ENCODE results near the gene POP5.
"Not testable (repeated sequence)": the region's sequence is repeated elsewhere in the genome, so short reads cannot be mapped to it uniquely, and the experiment has no call there.

Gene POP5, protein sequence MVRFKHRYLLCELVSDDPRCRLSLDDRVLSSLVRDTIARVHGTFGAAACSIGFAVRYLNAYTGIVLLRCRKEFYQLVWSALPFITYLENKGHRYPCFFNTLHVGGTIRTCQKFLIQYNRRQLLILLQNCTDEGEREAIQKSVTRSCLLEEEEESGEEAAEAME

DNA sequence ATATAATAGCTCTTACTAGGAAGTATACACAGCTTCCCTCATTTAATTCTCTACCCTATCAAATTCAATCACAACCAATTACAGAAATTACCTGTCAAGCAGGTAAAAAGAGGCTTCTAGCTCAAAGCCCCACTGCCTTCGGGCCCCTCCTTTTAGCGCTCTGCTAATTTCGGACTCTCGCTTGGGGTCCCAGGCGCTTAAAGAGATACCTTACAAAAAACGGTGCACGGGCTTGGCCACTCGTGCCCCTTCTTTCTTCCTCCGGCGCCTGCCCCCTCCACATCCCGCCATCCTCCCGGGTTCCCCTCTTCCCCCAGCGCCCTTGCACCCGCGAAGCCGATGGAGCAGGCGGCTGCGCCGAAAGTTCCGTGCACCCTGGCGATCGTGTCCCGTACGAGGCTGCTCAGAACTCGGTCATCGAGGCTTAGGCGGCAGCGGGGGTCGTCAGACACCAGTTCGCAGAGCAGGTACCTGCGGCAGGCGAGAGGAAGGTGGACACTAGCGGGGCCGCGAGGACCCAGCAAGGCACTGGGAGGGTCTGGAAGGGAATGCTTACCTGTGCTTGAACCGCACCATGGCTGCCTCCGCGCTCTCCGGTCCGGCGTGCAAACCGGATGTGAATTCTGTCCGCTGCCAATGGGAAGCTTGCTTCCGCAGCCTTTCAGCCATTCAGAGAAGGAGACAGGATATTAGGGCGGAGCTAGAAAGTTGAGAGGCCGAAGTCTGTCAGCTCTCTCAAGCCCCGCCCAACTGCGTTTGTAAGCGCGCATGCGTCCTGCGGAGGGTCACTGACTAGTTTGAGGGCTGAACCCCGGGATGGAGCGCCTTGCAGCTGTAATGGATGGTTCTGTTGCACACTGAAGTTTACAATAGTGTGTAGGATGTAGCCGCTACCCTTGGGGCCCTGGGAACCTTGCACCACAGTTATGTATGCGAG lies at the start of gene POP5:
TSS of gene POP5 (minus strand) at position 616 of the 937 bp plus-strand sequence. CDS start at position 576, 40 bp downstream.
- DNase-seq (ENCODE audit: low read depth) = peak; percentile 69

DNA sequence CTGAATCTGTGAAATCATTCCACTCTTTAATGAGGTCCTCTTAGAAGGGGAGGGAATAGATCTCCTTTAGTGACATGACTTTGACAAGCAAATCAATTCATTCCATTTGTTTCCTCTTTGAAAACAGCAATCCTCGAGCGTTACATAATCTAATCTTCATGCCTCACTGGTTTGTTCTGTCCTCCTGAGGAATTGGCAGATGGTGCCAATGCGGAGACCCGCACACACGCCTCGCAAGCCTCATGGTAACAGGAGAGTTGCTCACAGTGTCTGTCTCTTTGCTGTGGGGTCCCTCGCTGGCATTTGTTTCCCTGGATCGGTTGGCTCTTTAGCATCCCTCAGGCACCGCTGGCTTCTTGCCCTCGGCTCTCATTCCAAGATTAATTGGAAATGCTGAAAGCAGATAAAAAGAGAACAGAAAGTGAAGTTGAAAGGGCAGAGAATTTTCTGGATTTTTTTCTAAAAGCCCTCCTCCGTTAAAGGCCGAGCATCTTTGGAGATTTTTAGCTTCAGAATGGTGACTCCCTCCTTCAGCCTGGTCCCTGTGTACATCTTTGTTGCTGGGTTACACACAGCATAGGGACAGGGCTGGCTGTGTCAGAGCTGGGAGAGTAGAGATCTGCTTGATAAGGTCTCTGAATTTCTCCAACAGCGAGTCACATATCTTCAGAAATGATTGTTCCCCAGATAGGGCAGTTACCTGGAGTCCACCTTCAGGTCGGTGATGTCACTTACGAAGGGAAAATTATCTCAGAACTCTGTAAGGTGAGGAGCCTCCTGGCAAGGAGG lies 49.1 kb upstream of the POP5 start:
- DNase-seq (ENCODE audit: low read depth) = no peak

DNA sequence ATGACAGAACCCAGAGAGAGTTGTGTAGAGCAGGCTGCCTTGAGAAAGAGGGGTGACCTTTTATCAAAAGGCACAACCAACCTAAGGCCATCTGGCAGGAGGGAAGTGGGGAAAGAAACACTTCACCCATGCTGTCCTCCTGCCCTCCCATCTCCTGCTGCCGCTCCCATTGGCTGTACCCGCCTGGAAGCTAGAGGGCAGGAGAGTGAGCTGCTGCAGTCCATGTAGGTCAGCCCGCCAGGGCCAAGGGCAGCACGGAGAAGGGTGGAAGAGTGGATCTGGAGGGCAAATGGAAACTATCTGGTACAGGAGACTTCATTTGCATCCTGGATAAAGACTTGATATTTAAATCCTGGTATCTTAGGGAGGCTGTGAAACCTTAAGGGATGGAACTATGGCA lies 47.7 kb upstream of the POP5 start:
- DNase-seq (ENCODE audit: low read depth) = no peak

DNA sequence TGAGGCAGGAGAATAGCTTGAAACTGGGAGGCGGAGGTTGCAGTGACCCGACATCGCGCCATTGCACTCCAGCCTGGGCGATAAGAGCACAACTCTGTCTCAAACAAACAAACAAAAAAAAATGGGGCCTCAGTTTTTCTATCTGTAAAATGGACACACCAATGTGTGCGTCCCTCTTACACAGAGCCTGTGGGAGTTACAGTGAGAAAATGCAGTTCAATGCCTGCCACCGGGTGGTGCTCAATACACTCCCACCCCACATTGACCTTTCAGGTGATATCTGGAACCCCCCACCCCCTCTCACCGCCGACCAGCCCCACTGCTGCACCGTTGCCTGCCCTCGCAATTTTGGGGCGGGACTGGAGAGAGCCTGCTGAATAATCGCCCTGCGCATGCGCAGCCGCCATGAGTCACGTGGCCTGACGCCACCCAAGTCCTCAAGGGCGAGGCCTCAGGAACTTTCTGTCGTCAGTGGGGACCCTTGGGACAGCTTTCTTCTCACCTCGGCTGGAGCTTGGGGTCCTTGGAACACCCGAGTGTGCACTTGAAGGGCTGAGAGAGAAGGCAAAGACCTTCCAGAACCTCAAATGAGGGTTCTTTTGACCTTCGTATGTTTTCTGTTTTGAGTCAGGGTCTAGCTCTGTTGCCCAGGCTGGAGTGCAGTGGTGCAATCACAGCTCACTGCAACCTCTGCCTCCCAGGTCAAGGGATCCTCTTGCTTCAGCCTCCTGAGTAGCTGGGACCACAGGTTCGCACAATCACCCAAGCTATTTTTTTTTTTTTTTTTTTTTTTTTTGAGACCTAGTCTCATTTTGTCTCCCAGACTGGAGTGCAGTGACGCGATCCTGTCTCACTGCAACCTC lies 44.6 kb upstream of the POP5 start:
- no peak for DNase-seq (ENCODE audit: low read depth)

DNA sequence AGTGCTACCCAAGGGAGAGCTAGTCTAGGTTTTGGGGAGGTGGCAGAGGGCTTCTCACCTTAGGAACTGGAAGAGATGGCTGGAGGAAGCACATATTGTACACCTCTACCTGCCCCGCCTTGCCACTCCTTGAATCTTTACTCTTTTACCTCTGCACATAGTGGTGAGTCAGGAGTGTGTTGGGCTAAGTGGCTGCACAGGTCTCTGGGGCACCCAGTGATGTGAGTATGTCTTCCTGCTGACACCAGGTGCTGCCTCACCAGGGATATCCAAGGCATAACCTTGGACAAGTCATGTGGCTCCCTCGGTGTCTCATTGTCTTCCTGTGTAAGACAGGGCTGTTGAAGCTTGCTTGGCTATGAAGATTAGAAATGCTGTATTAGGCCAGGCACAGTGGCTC lies 39.4 kb upstream of the POP5 start:
- DNase-seq (ENCODE audit: low read depth) = no peak

DNA sequence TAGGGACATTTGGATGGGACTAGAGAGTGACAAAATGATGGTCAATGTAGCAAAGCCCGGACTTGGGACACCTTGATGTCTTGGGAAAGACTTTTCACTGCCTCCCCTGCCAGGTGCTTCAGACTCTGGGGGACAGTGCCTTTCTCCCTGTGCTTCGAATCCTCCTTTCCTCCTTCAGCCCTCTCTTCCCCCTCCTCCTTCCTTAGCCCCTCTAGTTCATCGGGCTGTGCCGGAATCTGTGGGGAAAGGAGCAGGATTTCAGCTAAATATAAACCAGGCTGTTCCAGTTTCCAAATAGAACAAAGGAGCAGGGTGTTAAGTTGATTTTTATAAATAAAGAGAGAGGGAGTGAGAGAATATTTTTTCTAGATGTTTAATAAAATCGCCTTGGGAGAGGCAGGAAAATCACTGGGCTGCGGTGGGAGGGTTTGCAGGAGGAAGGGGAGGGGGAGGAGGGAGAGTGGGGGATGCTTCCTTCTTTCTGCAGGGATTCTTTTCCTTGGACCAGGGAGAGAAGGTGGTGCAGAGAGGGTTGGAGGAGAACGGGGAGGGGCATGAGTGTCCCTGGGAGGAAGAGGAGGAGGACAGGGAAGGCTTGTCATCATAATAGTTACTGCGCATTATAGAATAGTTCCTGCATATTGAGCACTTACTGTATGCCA lies 37.9 kb upstream of the POP5 start:
- no peak for DNase-seq (ENCODE audit: low read depth)

DNA sequence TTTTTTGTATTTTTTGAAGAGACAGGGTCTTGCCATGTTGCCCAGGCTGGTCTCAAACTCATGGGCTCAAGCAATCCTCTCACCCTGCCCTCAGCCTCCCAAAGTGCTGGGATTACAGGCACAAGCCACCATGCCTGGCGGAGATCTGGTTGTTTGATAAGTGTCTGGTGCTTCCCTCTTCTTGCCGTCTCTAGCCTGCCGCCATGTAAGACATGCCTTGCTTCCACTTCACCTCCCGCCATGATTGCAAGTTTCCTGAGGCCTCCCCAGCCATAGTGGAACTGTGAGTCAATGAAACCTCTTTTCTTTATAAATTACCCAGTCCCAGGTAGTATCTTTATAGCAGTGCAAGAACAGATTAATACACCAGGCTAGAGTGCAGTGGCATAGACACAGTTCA lies 36.6 kb upstream of the POP5 start:
- DNase-seq (ENCODE audit: low read depth) = not testable (repeated sequence)

DNA sequence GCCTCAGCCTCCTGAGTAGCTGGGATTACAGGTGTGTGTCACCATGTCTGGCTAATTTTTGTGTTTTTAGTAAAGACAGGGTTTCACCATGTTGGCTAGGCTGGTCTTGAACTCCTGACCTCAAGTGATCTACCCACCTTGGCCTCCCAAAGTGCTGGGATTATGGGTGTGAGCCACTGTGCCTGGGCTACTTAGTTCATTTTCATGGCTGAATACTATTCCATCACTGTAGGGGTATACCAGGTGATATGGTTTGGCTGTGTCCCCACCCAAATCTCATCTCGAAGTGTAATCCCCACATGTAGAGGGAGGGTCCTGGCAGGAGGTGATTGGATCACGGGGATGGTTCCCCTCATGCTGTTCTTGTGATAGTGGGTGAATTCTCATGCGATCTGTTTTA lies 36.0 kb upstream of the POP5 start:
- not testable (repeated sequence) for DNase-seq (ENCODE audit: low read depth)

DNA sequence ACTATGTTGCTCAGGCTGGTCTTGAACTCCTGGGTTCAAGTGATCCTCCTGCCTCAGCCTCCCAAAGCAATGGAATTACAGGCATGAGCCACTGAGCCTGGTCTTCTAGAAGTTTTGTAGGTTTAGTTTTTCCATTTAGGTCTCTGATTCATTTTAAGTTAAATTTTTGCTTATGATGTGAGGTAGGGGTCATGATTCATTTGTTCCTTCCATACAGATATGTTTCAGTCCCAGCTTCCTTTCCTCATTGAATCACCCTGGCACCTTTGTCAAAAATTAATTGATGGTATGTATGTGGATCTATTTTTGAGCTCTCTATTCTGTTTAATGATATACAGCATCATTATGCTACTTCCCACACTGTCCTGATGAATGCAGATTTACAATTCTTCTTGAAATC lies 33.6 kb upstream of the POP5 start:
- DNase-seq (ENCODE audit: low read depth) = no peak

DNA sequence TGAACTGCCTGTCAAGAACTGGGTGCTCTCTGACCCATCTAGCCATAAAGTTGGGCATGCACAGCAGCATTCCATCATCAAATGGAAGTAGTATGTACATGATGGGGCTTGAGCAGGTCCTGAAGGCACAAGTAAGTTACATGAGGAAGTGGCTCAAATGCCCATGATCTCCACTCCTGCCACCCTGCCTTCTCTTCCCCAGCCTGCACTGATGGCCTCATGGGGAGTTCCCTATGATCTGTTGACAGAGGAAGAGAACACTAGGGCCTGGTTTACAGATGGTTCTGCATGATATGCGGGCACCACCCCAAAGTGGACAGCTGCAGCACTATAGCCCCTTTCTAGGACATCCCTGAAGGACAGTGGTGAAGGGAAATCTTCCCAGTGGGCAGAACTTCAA lies 30.3 kb upstream of the POP5 start:
- DNase-seq (ENCODE audit: low read depth) = not testable (repeated sequence)

DNA sequence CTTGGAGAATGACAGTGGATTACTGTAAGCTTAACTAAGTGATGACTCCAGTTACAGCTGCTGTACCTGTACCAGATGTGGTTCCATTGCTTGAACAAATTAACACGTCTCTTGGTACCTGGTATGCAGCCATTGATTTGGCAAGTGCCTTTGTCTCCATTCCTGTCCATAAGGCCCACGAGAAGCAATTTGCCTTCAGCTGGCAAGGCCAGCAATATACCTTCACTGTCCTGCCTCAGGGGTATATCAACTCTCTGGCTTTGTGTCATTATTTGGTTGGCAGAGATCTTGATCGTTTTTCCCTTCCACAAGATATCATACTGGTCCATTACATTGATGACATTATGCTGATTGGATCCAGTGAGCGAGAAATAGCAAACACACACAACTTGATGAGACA lies 29.4 kb upstream of the POP5 start:
- no peak for DNase-seq (ENCODE audit: low read depth)

DNA sequence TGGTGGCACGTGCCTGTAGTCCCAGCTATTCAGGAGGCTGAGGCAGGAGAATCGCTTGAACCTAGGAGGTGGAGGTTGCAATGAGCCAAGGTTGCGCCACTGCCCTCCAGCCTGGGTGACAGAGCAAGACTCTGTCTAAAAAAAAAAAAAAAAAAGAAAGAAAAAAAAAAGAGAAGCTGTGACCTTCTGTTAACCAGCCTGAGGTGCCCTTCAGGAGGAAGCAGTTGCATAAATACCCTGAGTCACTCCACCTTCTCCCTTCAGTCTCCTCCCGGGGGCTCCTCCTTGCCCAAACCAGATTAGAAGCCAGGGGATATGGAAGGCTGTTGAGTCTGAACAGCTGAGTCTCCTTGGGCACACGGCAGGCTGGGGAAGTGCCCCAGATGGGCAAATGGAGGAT lies 21.2 kb upstream of the POP5 start:
- not testable (repeated sequence) for DNase-seq (ENCODE audit: low read depth)

DNA sequence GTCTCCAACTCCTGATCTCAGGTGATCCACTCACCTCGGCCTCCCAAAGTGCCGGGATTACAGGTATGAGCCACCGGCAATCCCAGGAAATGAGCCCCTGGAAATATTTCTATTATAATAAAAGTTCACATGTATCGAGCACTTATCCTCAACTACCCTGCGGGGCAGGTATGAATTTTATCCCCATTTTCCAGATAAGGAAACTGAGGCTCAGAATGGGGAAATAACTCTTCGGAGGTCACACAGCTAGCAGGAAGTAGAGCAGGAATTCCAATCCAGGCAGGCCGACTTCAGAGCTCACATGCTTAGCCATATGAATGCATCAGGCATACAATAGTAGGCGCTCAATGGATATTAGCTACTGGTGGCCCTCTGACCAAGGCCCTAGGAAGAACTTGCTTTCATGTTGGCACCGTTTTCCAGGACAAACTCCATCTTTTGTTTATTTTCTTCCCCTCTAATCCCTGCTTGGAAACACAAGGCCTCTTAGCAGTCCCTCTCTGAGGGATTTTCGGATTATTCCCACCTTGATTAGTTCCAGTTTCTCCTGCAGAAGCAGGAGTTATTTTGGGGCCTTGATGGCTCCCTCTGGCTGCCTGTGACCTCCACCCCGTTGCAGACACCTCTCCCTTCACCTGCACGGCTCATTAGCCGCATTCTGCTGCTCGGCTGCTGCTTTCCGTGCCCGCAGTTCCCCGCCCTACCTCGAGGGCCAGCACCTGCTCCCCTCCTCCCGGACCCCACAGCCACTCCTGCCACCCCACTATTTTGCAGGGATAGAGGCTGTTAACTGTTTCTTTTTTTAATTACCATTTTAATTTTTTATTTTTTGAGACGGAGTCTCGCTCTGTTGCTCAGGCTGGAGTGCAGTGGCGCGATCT lies 18.7 kb upstream of the POP5 start:
- DNase-seq (ENCODE audit: low read depth) = no peak

DNA sequence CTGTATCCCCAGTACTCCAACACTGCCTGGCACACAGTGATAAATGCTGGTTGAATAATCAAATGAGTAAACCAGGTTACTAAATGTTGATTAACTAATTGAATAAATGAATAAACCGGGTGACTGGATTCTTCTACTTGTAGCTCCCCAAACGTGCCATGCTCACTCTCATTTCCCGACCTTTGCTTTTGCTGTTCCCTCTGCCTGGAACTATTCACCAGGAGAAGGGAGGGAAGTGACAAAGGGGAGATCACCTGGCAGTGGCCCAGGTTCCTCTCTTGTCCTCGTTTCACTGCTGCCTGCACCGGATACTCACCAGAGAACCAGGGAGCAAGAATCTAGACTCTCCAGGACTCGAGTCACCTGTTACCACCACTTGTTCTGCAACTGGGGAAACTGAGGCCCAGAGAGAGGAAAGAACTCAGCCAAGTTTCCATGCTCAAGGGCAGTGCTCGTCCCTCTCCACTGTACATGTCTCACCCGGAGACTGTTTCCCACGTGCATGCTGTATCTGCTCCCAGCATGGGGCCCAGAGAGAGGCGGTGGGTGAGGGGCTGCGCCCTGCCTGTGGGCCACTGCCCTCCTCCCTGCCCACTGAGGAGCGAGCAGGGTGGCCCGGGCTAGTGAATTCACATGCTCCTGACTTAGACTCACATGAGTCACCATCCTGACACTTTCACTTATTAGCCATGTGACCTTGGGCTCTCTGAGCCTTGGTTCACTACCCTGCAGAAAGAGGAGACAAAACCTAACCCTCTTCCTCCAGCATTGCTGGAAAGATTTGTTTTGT lies 17.7 kb upstream of the POP5 start:
- DNase-seq (ENCODE audit: low read depth) = no peak

DNA sequence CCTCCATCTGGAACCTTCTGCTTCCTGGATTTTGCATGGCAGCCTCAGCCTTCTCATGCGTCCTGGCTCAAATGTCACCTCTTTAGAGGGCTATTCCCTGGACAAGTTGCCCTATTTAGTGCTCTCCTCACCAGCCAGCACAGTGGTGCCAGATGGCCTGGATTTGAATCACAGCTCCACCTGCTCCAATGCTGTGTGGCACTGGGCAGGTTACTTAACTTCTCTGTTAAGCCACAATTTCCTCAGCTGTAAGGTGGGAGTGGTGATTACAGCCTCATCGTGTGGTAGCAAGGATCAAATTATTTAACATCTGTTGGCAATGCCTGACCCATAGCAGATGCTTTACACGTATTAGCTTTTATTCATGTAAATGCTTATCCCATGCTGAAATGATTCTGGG lies 16.7 kb upstream of the POP5 start:
- no peak for DNase-seq (ENCODE audit: low read depth)

DNA sequence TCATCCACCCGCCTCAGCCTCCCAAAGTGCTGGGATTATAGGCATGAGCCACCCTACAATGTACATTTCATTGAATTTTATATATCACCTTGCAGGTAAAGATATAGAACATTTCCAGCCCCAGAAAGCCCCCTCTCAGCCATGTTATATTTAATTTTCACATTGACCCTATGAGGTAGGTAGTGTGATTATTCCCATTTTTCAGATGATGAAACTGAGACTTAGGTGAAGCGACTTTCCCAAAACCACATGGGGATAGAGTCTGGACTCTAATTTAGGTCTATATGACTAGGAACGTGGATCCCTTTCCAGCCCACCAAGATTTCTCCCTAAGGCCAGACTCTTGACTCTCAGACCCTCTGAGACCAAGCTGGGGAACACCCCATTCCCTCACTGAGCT lies 15.7 kb upstream of the POP5 start:
- DNase-seq (ENCODE audit: low read depth) = no peak

DNA sequence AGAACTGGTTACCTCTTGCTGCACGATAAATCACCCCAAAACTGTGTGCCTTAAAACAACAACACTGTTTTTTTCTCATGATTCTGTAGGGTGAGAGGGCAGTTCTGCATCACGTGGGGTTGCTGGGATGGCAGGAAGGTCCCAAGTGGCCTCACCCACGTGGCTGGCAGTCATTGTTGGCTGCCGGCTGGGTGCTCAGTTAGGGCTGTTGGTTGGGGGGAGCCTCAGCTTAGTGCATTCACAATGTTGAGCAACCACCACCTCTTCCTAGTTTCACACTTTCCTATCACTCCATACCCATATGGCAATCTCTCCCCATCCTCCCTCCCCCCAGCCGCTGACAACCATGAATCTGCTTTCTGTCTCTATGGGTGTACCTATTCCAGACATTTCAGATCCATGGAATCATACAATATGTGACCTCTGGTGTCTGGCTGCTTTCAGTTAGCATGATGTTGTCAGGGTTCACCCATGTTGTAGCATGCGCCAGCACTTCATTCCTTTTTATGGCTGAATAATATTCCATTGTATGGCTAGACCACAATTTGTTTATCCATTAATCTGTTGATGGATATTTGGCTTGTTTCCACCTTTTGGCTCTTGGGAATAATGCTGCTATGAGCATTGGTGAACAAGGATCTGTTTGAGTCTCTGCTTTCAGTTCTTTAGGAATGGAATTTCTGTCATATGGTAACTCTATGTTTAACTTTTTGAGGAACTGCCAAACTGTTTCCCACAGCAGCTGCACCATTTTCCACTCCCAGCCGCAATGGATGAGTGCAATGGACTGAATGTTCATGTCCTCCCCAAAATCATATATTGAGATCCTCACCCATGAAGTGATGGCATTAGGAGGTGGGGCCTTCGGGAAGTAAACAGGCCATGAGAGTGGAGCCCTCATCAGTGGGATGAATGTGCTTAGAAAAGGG lies 11.2 kb upstream of the POP5 start:
- no peak for DNase-seq (ENCODE audit: low read depth)

DNA sequence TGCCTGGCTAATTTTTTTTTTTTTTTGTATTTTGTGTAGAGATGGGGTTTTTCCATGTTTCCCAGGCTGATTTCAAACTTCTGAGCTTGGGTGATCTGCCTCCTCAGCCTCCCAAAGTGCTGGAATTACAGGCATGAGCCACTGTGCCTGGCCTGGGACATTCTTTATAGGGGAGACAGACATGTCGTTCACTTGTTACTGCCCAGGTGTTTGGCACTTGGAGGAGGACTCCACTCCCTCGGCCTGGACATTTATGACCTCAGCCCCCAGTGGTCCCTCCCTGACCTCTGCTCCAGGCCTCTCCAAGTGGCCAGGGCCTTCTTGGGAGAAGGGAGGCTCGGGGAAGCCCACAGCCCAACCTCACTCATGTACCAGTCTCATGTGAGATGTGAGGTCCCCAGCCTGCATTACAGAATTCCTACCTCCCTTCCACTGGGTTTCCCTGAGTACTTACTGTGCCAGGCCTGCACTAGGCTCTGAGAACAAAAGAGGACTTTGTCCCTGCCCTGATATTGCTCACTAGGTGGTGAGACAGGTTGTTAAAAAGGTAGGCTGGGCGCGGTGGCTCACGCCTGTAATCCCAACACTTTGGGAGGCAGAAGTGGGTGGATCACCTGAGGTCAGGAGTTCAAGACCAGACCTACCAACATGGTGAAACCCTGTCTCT lies 9.7 kb upstream of the POP5 start:
- DNase-seq (ENCODE audit: low read depth) = no peak
